CD14-positive monocyte (primary cell): ENCODE data around the gene DEGS2. TPM values are rescaled to one million over a fixed set of nuclear protein-coding genes. Genes with fewer than 3 reads are reported as not detected.

Experiments used
- DNase-seq, 3 donors: peaks; one replicate each; pipeline ENCODE4 v3.0.0-alpha.2; 2011 to 2022
- H2AFZ ChIP-seq: 2 replicates; pipeline ENCODE4 v1.6.0; 2012; ENCODE audit warnings: mild to moderate bottlenecking, low read depth, low read length, inconsistent platforms; ENCODE audit not compliant: insufficient read depth, poor library complexity, severe bottlenecking
- H3K27ac ChIP-seq, 2 donors: 1 replicate in 1 of 2; 2 replicates in 1 of 2; pipeline ENCODE4 v1.5.1; 2012 to 2013; ENCODE audit warnings: low read length in 2 of 2, control low read depth in 1 of 2, inconsistent platforms in 1 of 2, low read depth in 1 of 2, mild to moderate bottlenecking in 1 of 2
- H3K27me3 ChIP-seq, 2 donors: one replicate each; pipeline versions ENCODE4 v1.6.0 to v1.6.1; 2011 to 2013; ENCODE audit warnings: low read length in 2 of 2; ENCODE audit not compliant: control insufficient read depth in 2 of 2, insufficient read depth in 2 of 2
- H3K36me3 ChIP-seq, 2 donors: replicated peaks in 1 of 2; 1 replicate in 1 of 2; 2 replicates in 1 of 2; pipeline versions ENCODE4 v1.5.1 to v1.6.1; 2012 to 2013; ENCODE audit warnings: low read length in 2 of 2, control low read depth in 1 of 2, inconsistent platforms in 1 of 2, mild to moderate bottlenecking in 1 of 2; ENCODE audit not compliant: insufficient read depth in 2 of 2, control insufficient read depth in 1 of 2
- H3K4me1 ChIP-seq, 2 donors: 1 replicate in 1 of 2; 2 replicates in 1 of 2; pipeline versions ENCODE4 v1.5.1 to v1.6.1; 2012 to 2013; ENCODE audit warnings: low read length in 2 of 2, control low read depth in 1 of 2, inconsistent platforms in 1 of 2, mild to moderate bottlenecking in 1 of 2, moderate library complexity in 1 of 2; ENCODE audit not compliant: insufficient read depth in 2 of 2, control insufficient read depth in 1 of 2
- H3K4me2 ChIP-seq: replicated peaks from 2 replicates; pipeline ENCODE3; 2012; ENCODE audit warnings: low read length, moderate library complexity, mild to moderate bottlenecking; ENCODE audit not compliant: poor library complexity, severe bottlenecking; ENCODE audit errors: extremely low read depth
- H3K4me3 ChIP-seq, 3 experiments: fragments of 200-600 bp in 1 of 3; sonication (generic) in 1 of 3; replicated peaks in 1 of 3; 1 replicate in 2 of 3; 2 replicates in 1 of 3; pipeline ENCODE4 v1.5.1; 2011 to 2013; ENCODE audit warnings: low read length in 3 of 3, mild to moderate bottlenecking in 3 of 3, control low read depth in 2 of 3, low read depth in 2 of 3, inconsistent platforms in 1 of 3, moderate library complexity in 1 of 3
- H3K79me2 ChIP-seq: 2 replicates; pipeline ENCODE4 v1.6.0; 2012; ENCODE audit warnings: mild to moderate bottlenecking, control low read depth, inconsistent platforms, low read length, moderate library complexity; ENCODE audit not compliant: insufficient read depth
- H3K9ac ChIP-seq: 2 replicates; pipeline ENCODE4 v1.6.0; 2017; ENCODE audit warnings: low read length, mild to moderate bottlenecking; ENCODE audit not compliant: insufficient read depth, poor library complexity, severe bottlenecking
- H3K9me3 ChIP-seq, 2 donors: replicated peaks in 1 of 2; 1 replicate in 1 of 2; 2 replicates in 1 of 2; pipeline versions ENCODE4 v1.5.1 to v1.6.1; 2012 to 2013; ENCODE audit warnings: low read length in 2 of 2, control low read depth in 1 of 2; ENCODE audit not compliant: control insufficient read depth in 1 of 2, insufficient read depth in 1 of 2
- H4K20me1 ChIP-seq: 2 replicates; pipeline ENCODE4 v1.6.0; 2012; ENCODE audit warnings: mild to moderate bottlenecking, low read length, control low read depth, moderate library complexity; ENCODE audit not compliant: insufficient read depth
- H3K27ac Mint-ChIP-seq, 7 donors: one replicate each; pipeline ENCODE4 v1.8.0; 2020; ENCODE audit warnings: mild to moderate bottlenecking in 7 of 7, mixed read lengths in 7 of 7, moderate library complexity in 6 of 7, inconsistent platforms in 2 of 7
- H3K27me3 Mint-ChIP-seq, 3 donors: one replicate each; pipeline ENCODE4 v1.8.0; 2021 to 2022; ENCODE audit warnings: low read depth in 3 of 3, mild to moderate bottlenecking in 3 of 3, mixed read lengths in 3 of 3, moderate library complexity in 3 of 3, inconsistent platforms in 1 of 3
- H3K36me3 Mint-ChIP-seq, 2 donors: one replicate each; pipeline ENCODE4 v1.8.0; 2020; ENCODE audit warnings: mixed read lengths in 2 of 2, inconsistent platforms in 1 of 2, mild to moderate bottlenecking in 1 of 2
- H3K4me1 Mint-ChIP-seq: one replicate; pipeline ENCODE4 v1.8.0; 2020; ENCODE audit warnings: mild to moderate bottlenecking, mixed read lengths
- H3K4me3 Mint-ChIP-seq, 2 donors: one replicate each; pipeline ENCODE4 v1.8.0; 2020; ENCODE audit warnings: mild to moderate bottlenecking in 2 of 2, mixed read lengths in 2 of 2, moderate library complexity in 1 of 2
- H3K9me3 Mint-ChIP-seq, 7 donors: one replicate each; pipeline ENCODE4 v1.8.0; 2020 to 2022; ENCODE audit warnings: mixed read lengths in 7 of 7, mild to moderate bottlenecking in 6 of 7, moderate library complexity in 6 of 7, inconsistent platforms in 2 of 7
- WGBS: methylation state at CpG from one replicate; pipeline ENCODE4 v1.1.5; 2013; ENCODE audit warnings: missing lambda C conversion rate; ENCODE audit not compliant: insufficient coverage; 5-methylcytosine and 5-hydroxymethylcytosine counted together
- intact Hi-C, 2 donors: fragments of 100-400 bp; cut with micrococcal nuclease; formaldehyde crosslinking; loops; one replicate each; pipeline versions ENCODE4 v1.15.0 to v1.15.1; 2023
- polyA plus RNA-seq, 3 donors: library from polyadenylated mRNA; depleted of rRNA in 1 of 3; unstranded in 2 of 3; stranded (reverse) in 1 of 3; fragments of 300-500 nt in 2 of 3; fragments of >200 nt in 1 of 3; fragmentation: Illumina TruSeq in 2 of 3; gene quantifications; 1 replicate in 2 of 3; 2 replicates in 1 of 3; pipeline ENCODE4 v1.2.3, GENCODE V29; 2012 to 2021
- TF ChIP-seq, protein P1 (sequence below): fragments of 200-600 bp; IDR thresholded peaks from one replicate; pipeline ENCODE4 v1.8.0; 2022; ENCODE audit warnings: antibody characterized with exemption, mild to moderate bottlenecking

Gene DEGS2
- polyA plus RNA-seq, 3 donors, result 0.07 to 0.36 TPM; not detected in 1

DNA sequence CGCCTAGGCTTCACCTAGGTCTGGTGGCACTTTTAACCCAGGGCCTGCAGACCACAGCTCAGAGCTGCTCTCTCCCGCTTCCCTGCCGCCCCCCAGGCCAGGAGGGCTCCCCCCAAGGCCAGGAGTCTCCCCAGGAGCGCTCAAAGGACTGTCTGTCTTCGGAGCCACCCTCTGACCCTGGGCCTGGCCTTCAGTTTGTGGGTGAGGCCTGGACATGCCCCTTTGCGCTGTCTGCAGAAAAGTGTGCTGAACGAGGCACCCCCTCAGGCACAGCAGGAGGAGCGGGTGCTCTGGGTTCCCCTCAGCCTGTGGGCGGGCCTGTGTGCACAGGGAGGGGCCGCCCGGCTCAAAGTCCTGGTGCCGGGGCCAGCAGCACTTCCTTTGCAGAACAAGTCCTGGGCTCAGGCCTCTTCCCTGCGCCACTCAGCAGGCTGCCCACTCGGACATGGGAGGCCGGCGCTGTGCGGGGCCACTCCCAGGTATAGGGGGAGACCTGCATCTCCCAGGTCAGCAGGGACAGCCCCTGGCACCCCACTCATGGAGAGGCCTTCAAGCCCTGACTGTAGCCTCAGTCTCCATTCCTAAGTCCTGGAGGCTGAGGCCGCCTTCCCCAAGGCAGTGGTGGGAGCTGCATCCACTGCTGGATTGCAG lies 14.3 kb downstream of the DEGS2 start:
- peaks cover 16 to 19% of the 10 kb centered on the region in 2 donors for H3K36me3 Mint-ChIP-seq
- no peak overlapping the region for H3K27ac ChIP-seq

DNA sequence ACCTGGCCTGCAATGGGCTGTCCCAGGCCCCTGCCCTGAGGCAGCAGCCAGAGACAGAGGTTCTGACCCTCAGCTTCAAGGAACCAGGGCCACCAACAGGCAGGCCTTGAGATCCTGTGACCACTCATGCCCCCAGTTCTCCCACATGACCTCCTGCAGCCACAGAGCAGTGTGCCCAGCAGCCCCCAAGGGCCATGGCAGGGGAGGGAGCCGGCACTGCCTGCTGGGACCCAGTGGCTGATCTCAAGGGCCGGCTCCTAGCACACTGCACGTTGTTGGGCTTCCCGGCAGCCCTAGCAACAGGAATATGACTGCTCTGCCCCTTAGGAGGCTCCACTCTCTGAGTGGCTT lies 14.8 kb downstream of the DEGS2 start:
- Mint-ChIP-seq H3K4me3 (no peak overlapping the region), H3K4me1 (peaks cover 35% of the 10 kb centered on the region), H3K27me3 (no peaks in the 10 kb centered on the region), H3K36me3 (peaks cover 18 to 21% of the 10 kb centered on the region in 2 donors), H3K9me3 (peaks cover 0 to 2% (median 0%) of the 10 kb centered on the region in 7 donors), H3K27ac (peak overlapping the region in 1 of 7 donors; percentile 9)
- Histone ChIP-seq H3K4me2 (no peak overlapping the region), H3K27me3 (no peaks in the 10 kb centered on the region), H3K9ac (no peak overlapping the region), H3K4me1 (peaks cover 12 to 14% of the 10 kb centered on the region in 2 donors), H3K27ac (no peak overlapping the region), H3K79me2 (no peaks in the 10 kb centered on the region), H2AFZ (no peak overlapping the region), H3K36me3 (peaks cover 21 to 22% of the 10 kb centered on the region in 2 donors), H4K20me1 (no peaks in the 10 kb centered on the region), H3K9me3 (no peaks in the 10 kb centered on the region), H3K4me3 (no peak overlapping the region)
- 84% methylated on average over 3 of the region's 4 CpGs for WGBS
- TF ChIP-seq, protein P1, sequence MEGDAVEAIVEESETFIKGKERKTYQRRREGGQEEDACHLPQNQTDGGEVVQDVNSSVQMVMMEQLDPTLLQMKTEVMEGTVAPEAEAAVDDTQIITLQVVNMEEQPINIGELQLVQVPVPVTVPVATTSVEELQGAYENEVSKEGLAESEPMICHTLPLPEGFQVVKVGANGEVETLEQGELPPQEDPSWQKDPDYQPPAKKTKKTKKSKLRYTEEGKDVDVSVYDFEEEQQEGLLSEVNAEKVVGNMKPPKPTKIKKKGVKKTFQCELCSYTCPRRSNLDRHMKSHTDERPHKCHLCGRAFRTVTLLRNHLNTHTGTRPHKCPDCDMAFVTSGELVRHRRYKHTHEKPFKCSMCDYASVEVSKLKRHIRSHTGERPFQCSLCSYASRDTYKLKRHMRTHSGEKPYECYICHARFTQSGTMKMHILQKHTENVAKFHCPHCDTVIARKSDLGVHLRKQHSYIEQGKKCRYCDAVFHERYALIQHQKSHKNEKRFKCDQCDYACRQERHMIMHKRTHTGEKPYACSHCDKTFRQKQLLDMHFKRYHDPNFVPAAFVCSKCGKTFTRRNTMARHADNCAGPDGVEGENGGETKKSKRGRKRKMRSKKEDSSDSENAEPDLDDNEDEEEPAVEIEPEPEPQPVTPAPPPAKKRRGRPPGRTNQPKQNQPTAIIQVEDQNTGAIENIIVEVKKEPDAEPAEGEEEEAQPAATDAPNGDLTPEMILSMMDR, result no peak
- no peak for DNase-seq
- intact Hi-C loops, result no loop called here

More for the DNA sequence above, 14.3 kb downstream of the DEGS2 start:
- H2AFZ ChIP-seq, result no peak overlapping the region
- peaks cover 21 to 22% of the 10 kb centered on the region in 2 donors for H3K36me3 ChIP-seq
- H3K27ac Mint-ChIP-seq, result no peak overlapping the region
- H3K9ac ChIP-seq, result no peak overlapping the region
- H3K4me3 ChIP-seq, result no peak overlapping the region
- H3K4me2 ChIP-seq, result no peak overlapping the region
- H3K4me3 Mint-ChIP-seq, result no peak overlapping the region
- H3K9me3 Mint-ChIP-seq, result peaks cover 0 to 2% (median 0%) of the 10 kb centered on the region in 7 donors
- TF ChIP-seq, protein P1, result no peak
- WGBS, result 90% methylated on average over 15 of the region's 18 CpGs
- H3K9me3 ChIP-seq, result no peaks in the 10 kb centered on the region
- no peaks in the 10 kb centered on the region for H3K79me2 ChIP-seq
- DNase-seq, result no peak
- H4K20me1 ChIP-seq, result no peaks in the 10 kb centered on the region
- no peaks in the 10 kb centered on the region for H3K27me3 ChIP-seq
- H3K27me3 Mint-ChIP-seq, result no peaks in the 10 kb centered on the region
- H3K4me1 ChIP-seq, result peaks cover 12 to 14% of the 10 kb centered on the region in 2 donors
- H3K4me1 Mint-ChIP-seq, result peaks cover 34% of the 10 kb centered on the region
- intact Hi-C loops, result no loop called here
